GM21825 (cell line): ENCODE data around the gene PACSIN2.

ENCODE experiments used
- ATAC-seq: cut with Tn5 transposase; IDR thresholded peaks from one replicate; pipeline ENCODE4 v1.9.1; 2021; ENCODE audit warnings: mild to moderate bottlenecking, moderate library complexity; ENCODE audit not compliant: unreplicated experiment

PACSIN2 gene

DNA sequence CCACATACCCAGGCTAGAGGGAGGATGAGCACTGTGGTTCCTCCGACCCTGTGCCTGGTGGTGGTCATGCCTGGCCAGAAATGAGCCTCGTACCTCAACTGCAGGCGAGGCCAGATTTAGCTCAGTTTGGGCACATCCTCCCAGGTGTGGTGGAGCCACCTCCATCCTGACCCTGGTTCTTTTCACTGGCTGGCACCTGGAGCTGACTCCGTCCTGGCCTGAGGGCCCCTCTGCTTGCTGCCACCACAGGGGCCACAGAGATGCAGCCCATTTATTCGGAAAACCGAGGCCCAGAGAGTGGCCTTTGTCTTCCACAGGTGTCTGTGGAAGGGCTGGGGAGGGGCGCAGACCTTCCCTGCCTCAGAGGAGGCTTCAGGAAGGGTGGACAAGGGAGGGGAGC, 148.8 kb downstream of the PACSIN2 start:
- no peak for ATAC-seq

DNA sequence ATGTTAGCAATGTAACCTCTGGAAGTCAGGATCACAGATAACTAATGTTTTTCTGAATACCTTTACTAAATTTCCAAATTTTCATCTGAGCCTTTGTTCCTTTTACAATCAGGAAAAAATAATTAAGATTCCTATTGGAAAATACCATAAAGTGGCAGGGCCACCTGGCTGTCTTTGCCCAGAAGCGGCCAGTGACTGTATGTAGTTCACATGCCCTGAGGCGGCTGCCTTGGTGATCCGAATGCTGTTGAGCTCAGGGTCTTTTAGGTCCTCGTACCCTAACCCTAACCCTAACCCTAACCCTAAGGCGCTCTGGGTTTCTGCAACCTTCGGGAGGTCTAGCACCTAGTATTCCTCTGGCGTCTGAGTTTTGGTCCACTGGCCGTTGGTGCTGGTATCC, 149.4 kb downstream of the PACSIN2 start:
- no peak for ATAC-seq

DNA sequence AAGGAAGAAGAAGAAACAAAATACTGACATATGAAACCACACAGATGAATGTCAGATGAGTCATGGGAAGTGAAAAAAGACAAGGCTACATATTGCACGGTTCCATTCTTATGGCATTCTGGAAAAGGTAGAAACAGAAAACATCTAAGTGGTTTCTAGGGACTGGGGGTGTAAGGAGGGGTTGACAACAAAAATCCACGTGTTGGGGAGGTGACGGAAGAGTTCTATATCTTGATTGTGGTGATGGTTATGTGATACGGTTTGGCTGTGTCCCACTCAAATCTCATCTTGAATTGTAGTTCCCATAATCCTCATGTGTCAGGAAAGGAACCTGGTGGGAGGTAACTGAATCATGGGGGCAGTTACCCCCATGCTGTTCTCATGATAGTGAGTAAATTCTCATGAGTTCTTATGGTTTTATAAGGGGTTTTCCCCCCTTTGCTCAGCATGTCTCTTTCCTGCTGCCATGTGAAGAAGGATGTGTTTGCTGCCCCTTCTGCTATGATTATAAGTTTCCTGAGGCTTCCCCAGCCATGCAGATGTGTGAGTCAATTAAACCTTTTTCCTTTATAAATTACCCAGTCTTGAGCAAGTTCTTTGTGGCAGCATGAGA, 151.5 kb downstream of the PACSIN2 start:
- ATAC-seq, result no peak

DNA sequence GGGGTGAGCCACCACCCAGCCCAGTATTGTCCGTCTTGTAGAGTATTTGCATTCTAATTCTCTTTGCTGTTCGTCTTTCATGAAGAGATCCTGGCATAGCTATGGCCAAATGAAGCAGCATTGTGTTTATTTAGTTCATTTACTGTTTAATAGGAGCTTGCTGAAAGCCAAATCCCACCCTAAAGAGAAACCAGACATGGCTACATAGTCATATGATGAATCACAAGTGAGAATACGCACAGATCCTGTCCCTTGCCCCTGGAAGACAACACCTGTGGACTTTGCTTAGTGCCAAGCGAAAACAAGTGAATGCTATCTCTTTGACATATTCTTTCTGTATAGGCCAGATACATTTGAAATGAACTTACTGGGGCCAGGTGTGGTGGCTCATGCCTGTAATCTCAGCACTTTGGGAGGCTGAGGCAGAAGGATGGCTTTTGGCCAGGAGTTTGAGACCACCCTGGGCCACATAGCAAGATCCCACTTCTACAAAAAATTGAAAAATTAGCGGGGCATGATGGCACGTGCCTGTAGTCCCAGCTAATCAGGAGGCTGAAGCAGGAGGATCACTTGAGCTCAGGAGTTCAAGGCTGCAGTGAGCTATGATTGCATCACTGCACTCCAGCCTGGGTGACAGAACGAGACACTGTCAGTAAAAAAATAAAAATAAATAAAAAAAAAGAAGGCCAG, 152.8 kb downstream of the PACSIN2 start:
- no peak for ATAC-seq

DNA sequence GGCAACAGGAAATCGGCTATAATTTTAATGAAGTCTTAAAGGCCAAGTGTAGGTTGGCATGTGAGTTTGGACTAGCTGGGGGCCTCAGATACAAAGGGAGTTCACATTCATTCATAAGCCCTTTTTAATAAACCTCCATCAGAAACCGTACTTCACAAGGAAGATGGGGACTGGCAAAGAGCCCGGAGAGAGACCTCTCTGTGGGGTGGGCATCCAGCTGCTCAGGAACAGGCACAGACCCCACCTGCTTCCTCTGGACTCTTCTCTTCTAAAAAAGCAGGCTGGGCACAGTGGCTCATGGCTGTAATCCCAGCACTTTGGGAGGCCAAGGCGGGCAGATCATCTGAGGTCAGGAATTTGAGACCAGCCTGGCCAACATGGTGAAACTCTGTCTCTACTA, 154.0 kb downstream of the PACSIN2 start:
- ATAC-seq, result no peak

DNA sequence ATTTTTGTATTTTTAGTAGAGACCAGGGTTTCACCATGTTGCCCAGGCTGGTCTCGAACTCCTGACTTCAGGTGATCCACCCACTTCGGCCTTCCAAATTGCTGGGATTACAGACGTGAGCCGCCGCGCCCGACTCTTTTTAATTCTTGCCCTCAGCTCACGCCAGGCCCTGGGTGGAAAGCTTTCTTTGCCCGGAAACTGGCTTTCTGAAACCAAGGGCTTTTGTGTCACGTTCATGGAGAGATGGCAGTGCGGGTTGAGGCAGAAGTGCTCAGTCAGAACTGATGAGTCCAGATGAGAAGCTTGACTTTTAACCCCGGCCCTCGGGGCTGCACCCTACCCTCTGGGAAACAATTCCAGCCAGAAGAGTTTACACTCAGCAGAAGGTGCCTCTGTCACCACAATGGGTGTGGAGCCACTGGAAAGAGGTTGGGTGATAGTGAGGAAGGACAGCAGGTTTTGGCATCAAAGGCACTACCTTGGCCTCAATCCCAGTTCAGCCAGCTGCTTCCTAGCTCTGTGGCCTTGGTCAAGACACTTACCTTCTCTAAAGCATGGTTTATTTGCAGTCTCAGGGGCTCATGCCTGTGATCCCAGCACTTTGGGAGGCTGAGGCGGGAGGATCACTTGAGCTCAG, 157.0 kb downstream of the PACSIN2 start:
- ATAC-seq, result no peak

DNA sequence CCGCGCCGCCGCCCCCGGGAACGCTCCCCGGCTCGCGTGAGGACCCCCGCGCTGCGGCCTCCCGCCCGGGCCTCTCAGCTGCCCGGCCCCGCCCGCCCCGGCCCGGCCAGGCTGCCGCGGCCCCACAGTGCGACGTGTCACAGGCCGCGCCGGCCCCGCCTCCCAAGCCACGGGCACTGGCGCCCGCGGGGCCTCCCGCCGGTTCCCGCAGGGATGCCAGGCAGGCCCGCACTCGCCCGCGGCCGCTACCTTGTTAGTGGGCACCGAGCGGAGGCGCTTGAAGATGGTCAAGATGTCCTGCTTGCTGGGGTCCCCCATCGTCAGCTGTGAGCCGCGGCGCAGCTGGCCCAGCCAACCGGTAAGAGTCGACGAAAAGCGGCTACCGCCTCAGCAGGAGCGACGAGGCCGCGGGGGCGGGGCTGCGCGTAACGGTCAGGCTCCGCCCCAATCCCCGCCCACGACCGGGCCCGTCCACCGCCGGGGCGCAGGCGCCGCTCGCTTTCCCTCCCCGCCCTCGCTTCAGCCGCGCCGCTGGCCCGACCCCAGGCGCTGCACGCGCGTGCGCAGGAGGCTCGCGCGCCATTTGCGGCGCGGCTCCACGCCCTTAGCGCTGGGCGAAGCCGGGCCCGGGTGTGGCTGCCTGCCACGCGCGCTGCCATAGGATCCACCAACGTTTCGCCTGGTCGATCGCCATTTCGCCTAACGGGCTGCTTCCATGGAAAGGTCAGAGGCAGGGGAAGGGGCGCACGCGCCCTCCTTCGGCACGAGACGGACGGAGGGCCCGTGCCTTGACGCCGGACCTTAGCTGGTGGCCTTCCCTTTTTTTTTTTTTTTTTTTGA, 157.9 kb downstream of the PACSIN2 start, which contains the start of gene ARFGAP3:
Gene ARFGAP3, minus strand, starts transcription at position 409 of the 840 bp plus-strand sequence. Its CDS starts 91 bp downstream, at position 318.
- ATAC-seq, result peak; percentile 72

DNA sequence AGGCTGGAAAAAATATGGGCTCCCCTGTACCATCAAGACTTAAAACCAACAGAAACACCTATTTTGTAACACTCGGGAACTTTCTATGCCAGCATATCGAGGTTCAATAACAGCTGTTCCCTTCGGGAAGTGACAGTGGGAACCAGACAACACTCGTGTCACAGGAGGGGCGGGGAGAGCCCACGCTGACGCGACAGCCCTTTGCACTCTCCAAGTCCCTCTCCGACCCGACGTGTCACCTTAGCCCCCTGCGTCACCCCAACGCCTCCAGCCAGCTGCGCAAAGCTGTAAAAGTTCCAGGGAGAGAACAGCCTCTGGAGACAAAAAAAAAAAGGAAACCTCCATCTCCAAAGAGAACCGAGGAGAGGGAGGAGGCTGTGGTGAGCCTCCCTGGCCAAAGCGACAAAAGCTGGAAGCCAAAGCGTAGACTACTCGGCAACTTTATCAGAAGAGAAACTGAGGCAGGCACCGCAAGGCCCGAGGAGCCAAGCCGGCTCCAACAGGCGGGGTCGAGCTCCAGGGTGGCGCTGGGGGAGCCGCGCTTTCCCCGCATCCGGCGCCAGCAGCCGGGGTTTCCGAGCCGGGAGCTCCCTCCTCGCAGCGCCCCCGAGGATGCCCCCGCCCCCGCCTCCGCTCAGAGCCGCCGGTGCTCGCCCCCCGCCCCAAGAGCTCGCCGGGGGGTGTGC, 158.6 kb downstream of the PACSIN2 start:
- ATAC-seq, result peak; percentile 36

DNA sequence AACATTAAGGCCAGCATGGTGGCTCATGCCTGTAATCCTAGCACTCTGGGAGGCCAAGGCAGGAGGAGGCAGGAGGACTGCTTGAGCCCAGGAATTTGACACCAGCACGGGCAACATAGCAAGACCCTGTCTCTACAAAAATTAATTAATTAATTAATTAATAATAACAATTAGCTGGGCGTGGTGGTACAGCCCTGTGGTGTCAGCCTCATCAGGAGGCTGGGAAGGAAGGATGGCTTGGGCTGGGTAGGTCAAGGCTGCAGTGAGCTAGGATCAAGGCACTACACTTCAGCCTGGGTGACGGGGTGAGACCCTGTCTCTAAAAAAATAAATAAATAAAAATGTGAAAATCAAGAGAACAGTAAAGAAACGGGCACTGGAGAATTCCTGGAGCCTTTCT, 159.2 kb downstream of the PACSIN2 start:
- ATAC-seq, result no peak

DNA sequence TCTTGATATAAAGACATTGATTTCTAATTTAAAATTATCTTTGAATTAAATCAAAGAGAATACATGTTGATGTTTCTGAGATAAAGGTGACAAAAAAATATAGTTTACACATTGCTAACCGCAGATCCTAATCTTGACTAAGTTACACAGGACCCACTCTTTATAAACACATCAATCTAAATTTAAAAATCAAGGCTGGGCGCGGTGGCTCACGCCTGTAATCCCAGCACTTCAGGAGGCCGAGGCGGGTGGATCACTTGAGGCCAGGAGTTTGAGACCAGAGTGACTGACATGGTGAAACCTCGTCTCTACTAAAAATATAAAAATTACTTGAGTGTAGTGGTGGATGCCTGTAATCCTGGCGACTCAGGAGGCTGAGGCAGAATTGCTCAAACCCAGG, 159.7 kb downstream of the PACSIN2 start:
- no peak for ATAC-seq

DNA sequence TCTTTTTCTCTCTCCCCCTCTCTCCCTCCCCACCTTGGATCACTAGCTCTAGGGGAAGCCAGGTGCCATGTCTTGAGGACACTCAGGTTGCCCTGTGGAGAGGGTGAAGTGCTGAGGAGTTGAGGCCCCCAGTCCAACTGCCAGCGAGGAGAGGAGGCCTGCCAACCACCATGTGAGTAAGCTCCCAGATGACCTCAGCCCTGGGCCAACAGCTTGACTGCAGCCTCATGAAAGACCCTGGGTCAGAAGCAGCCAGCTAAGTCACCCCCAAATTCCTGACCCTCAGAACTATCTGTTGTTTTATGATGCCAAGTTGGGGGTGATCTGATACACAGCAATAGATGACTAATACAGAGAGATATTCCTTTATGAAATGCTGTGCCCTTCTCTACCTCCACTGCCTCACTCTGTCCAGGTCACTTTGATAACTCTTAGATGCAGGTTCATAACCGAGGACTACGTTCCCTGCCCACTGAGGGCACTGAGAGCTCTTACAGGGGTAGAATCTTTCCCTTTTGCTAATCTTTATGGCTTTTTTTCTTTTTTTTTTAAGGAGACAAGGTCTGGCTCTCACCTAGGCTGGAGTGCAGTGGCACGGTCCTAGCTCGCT, 165.9 kb downstream of the PACSIN2 start:
- no peak for ATAC-seq

DNA sequence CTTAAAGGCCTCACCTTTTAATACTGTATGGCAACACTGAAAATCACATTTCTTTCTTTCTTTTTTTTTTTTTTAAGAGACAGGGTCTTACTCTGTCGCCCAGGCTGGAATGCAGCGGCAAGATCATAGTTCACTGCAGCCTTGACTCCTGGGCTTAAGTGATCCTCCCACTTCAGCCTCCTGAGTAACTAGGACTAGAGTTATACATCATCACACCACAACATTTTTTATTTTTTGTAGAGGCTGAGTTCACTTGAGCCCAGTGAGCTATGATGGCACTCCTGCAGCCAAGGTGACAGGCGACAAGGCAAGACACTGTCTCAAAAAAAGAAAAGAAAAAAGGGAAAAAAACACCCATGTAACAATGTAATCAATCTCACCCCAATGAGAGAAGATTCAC, 167.8 kb downstream of the PACSIN2 start:
- no peak for ATAC-seq

DNA sequence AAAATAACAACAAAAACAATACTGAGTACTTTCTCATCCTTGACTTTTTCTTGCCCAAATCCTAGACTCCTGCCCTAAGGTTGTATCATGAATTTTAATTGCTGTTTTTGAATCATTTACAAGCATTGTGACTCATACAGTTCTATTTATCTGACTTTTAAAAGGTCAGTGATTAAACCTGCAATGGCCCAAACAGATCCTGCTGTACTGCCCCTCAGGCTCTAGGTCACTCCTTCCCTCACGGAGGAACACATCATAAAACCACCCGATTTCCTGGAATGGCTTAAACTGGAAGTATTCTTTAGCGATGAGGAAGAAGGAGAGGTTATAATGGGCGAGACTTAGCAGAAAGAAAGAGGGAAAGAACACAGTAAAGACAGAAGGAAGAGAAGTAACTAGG, 170.2 kb downstream of the PACSIN2 start:
- ATAC-seq, result no peak

DNA sequence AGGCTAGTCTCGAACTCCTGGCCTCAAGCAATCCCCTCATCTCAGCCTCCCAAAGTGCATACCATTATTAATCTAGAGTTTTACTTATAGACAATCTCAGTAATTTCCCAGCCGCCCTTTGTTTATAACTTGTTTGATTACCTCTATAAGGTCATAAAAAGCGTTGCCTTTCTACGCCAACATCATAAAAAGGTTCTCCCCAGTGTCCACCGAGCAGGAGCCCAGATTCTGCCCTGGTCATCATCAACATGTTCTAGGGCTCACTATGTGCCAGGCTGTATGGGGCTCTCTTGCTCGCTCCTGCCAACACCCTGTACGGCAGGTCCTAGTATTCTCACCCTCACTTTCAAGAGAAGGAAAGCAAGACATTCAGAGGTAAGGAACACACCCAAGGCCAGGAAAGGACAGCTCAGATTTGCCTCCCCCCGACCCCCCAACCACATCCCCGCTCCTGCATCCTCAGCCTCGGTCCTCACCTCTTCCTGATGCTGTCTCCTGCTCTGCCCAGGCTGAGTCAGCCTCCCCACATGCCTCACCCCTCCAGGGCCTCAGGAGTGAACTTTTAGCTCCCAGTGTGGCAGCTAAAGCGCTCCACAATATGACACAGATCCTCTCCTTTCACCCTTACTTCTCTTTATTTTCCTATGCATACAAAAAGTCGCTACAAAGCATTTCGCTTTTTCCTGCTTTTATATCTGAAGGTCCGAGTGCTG, 172.1 kb downstream of the PACSIN2 start:
- ATAC-seq, result no peak

DNA sequence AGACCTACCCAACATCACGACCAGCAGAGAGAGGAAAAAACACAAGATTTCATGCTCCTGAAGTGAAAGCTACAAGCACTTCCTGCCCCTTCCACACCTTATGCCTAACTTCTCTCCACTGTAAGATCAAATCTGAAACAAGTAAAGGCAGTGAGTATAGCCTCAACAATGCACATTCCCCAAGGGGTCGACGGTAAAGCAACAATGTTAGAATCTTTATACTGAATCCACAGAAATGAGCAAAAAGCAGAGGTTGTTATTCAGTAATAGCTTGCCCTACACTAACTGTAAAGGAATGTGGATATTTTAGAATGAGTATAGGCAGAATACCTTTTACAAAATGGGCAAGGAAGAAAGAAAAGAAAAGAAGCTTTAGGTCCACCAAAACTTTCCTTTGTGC, 173.5 kb downstream of the PACSIN2 start:
- ATAC-seq, result no peak

DNA sequence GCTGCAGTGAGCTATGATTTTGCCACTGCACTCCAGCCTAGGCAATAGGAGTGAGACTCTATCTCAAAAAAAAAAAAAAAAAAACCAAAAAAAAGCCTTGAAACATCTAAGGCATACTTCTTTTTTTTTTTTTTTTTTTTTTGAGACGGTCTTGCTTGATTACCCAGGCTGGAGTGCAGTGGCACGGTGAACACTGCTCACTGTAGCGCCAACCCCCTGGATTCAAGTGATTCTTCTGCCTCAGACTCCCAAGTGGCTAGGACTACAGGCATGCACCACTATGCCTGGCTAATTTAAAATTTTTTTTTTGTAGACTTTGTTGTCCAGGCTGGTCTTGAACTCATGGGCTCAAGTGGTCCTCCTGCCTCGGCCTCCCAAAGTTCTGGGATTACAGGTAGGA, 177.4 kb downstream of the PACSIN2 start:
- no peak for ATAC-seq

DNA sequence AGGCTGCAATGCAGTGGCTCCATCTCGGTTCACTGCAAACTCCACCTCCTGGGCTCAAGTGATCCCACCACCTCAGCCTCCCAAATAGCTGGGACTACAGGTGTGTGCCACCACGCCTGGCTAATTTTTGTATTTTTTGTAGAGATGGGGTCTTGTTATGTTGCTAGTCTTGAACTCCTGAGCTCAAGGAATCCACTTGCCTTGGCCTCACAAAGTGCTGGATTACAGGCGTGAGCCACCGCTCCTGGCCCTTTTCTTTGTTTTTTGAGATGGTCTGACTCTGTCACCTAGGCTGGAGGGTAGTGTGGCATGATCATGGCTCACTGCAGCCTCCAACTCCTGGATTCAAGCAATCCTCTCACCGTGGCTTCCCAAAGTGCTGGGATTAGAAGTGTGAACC, 178.9 kb downstream of the PACSIN2 start:
- ATAC-seq, result no peak

DNA sequence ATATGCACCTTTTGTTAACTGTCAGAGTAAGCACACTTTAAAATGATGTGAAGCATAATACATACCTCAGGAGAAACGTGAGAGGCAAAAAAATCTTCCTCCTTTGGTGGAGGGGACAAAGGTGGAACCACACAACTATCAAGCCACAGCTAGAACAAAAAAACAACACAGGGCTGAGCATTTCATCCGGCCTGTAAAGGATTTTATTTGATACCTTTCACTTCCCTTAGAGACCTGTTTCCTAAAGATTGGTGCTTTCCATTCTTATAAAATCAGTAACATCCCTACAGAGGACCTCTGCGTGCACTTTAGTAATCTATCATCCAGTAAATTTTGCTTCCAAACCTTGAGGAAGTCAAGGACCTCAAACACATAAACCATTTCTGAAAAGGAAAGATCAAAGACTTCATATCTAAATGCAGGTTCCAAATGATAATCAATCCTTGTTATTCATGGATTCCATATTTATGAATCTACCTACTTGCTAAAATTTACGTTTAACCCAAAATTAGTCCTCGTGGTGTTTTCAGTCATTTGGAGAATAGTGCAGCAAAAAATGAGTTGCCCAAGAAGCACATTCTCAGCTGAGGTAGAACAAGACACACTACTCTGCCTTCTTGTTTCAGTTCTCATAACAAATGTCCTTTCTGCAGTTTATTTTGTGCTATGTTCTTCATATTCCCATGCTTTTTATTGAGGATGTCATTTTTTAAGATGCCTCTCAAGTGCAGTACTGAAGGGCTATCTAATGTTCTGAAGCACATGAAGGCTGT, 180.6 kb downstream of the PACSIN2 start:
- no peak for ATAC-seq

DNA sequence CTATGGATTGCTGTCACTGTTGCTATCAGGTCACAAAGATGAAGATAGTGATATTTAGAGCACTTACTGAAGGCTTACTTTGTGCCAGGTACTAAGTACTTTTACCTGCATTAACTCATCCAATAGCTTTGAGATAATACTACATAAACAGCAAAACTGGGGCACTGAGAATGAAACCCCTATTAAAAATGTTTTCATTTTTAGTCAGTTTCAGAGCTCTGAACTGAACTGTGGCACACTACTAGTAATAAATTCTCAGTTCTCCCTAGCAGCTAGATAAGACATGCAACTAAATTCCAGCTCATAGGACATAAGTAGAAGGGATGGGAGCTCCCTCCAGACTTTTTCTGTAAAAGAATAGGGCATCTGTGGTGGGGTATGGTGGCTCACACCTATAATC, 181.8 kb downstream of the PACSIN2 start:
- ATAC-seq, result no peak
